ENCODE measurements around the gene CD200. TPM values are rescaled to one million over a fixed set of nuclear protein-coding genes. Genes with fewer than 3 reads are reported as not detected.

CD200 gene
- total and polyA plus RNA-seq, 9 of the 15 experiments (the other 6 are each of a cell fraction or from before 2014, with no cell fraction given): 0.13 TPM; not detected in 8

DNA sequence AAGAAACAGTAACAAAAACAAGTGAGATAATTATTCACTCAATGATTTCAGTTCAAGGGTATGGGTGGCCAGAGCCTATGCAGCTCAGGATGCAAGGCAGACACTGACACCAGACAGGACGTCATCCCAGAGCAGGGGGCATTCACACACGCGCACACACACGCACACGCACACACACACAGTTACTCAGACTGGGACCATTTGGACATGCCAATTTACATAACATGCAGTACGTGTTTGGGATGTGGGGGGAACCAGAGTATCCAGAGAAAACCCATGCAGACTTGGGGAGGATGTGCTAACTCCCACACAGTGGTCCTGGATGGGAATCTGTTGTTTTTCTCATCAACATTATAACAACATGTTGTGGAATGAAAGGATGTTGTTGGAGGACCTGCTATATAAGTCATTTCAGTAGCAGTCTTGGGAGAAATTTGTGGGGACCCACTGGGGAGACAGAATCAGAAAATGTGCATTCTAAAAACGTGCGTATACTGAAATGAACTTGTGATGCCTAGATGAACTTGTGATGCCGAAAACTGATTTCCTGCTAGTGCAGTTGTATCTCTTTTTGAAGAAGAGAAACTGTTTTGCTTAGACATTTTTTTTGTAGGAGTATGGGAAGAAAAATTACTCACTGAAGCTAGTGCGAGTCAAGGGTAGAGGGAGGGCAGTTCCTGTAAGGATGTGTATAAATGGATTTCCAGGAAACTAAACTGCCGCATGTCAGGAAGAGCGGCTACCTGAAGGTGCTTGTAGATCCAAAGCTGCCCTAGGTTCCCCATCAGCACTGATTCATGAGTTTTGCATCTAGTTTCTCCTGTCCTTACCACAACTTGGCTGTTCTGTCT is 25.2 kb downstream of the CD200 start:
- no peak overlapping the region for H3K27ac ChIP-seq (ENCODE audit: extremely low read depth, low read depth, low read length)
- H3K4me3 ChIP-seq: no peak overlapping the region
- ChIA-PET CTCF (ENCODE audit: low intra/inter-chr PET ratio) (no interaction called here), POLR2A (no interaction called here)
- no peaks in the 10 kb centered on the region for H3K36me3 ChIP-seq (ENCODE audit: control insufficient read depth, insufficient read depth, low read length)
- no peak overlapping the region for H3K9ac ChIP-seq (ENCODE audit: insufficient read depth in 1 of 2, low read depth in 2 of 2, low read length in 2 of 2)
- no peaks in the 10 kb centered on the region for H3K4me1 ChIP-seq (replicated peaks in 1 of 2; ENCODE audit: control insufficient read depth in 2 of 2, insufficient read depth in 2 of 2, low read length in 2 of 2)
- no peaks in the 10 kb centered on the region for H4K20me1 ChIP-seq (replicated peaks; ENCODE audit: control insufficient read depth, insufficient read depth, low read length)
- ATAC-seq: no peak
- DNase-seq (ENCODE audit: extremely low read depth in 1 of 4, low spot score in 3 of 4): no peak
- peaks cover 0 to 5% of the 10 kb centered on the region in 2 experiments; a peak in 3 of 5 replicates for H3K27me3 ChIP-seq (ENCODE audit: control insufficient read depth in 2 of 2, insufficient read depth in 2 of 2, low read length in 2 of 2)
- no peak overlapping the region for H3K4me2 ChIP-seq (ENCODE audit: insufficient read depth, low read length)
- 2% methylated on average over 12 of the region's 12 CpGs for WGBS (ENCODE audit: insufficient coverage, low coverage, missing lambda C conversion rate)
- no peaks in the 10 kb centered on the region for H3K79me2 ChIP-seq (ENCODE audit: control insufficient read depth, insufficient read depth, low read length)
- in situ Hi-C loops (cut with MboI) (no loop called here), intact Hi-C loops (cut with micrococcal nuclease) (no loop called here)
- no peak overlapping the region for H2AFZ ChIP-seq (ENCODE audit: low read depth, low read length)
- H3K9me1 ChIP-seq (ENCODE audit: control insufficient read depth, insufficient read depth, low read length): no peaks in the 10 kb centered on the region
- BruUV-seq (replicated peaks): no TSS peak
- no peaks in the 10 kb centered on the region for H3K9me3 ChIP-seq (replicated peaks; ENCODE audit: control insufficient read depth, insufficient read depth, low read depth, low read length)
- no peak for FAIRE-seq
- TF ChIP-seq DNMT1 (IDR thresholded peaks at IDR 0.05) (no peak), MYNN (IDR thresholded peaks at IDR 0.05) (no peak), MYNN (CRISPR knock-in tag; IDR thresholded peaks at IDR 0.05) (no peak)
- TF ChIP-seq, protein P1, sequence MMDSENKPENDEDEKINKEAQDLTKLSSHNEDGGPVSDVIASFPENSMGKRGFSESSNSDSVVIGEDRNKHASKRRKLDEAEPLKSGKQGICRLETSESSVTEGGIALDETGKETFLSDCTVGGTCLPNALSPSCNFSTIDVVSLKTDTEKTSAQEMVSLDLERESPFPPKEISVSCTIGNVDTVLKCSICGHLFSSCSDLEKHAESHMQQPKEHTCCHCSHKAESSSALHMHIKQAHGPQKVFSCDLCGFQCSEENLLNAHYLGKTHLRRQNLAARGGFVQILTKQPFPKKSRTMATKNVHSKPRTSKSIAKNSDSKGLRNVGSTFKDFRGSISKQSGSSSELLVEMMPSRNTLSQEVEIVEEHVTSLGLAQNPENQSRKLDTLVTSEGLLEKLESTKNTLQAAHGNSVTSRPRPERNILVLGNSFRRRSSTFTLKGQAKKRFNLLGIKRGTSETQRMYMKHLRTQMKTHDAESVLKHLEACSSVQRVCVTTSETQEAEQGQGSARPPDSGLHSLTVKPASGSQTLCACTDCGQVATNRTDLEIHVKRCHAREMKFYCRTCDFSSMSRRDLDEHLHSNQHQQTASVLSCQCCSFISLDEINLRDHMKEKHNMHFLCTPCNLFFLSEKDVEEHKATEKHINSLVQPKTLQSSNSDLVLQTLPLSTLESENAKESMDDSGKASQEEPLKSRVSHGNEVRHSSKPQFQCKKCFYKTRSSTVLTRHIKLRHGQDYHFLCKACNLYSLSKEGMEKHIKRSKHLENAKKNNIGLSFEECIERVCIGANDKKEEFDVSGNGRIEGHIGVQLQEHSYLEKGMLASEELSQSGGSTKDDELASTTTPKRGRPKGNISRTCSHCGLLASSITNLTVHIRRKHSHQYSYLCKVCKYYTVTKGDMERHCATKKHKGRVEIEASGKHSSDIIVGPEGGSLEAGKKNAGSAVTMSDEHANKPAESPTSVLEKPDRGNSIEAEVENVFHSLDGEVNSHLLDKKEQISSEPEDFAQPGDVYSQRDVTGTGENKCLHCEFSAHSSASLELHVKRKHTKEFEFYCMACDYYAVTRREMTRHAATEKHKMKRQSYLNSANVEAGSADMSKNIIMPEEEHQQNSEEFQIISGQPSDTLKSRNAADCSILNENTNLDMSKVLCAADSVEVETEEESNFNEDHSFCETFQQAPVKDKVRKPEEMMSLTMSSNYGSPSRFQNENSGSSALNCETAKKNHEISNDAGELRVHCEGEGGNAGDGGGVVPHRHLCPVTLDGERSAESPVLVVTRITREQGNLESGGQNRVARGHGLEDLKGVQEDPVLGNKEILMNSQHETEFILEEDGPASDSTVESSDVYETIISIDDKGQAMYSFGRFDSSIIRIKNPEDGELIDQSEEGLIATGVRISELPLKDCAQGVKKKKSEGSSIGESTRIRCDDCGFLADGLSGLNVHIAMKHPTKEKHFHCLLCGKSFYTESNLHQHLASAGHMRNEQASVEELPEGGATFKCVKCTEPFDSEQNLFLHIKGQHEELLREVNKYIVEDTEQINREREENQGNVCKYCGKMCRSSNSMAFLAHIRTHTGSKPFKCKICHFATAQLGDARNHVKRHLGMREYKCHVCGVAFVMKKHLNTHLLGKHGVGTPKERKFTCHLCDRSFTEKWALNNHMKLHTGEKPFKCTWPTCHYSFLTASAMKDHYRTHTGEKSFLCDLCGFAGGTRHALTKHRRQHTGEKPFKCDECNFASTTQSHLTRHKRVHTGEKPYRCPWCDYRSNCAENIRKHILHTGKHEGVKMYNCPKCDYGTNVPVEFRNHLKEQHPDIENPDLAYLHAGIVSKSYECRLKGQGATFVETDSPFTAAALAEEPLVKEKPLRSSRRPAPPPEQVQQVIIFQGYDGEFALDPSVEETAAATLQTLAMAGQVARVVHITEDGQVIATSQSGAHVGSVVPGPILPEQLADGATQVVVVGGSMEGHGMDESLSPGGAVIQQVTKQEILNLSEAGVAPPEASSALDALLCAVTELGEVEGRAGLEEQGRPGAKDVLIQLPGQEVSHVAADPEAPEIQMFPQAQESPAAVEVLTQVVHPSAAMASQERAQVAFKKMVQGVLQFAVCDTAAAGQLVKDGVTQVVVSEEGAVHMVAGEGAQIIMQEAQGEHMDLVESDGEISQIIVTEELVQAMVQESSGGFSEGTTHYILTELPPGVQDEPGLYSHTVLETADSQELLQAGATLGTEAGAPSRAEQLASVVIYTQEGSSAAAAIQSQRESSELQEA (IDR thresholded peaks at IDR 0.05; ENCODE audit: low read depth): no peak

Measured in K562 (cell line).